ES-I3 (cell line): Measurements from ENCODE around the gene BCL2.

Experiments
- H3K36me3 ChIP-seq: 2 replicates; pipeline ENCODE4 v1.6.1; 2013; ENCODE audit warnings: mild to moderate bottlenecking, low read length, control low read depth, moderate library complexity; ENCODE audit not compliant: insufficient read depth
- H3K4me1 ChIP-seq: 2 replicates; pipeline ENCODE4 v1.6.1; 2013; ENCODE audit warnings: mild to moderate bottlenecking, control low read depth, low read length; ENCODE audit not compliant: insufficient read depth
- H3K9ac ChIP-seq: 2 replicates; pipeline ENCODE4 v1.6.1; 2013; ENCODE audit warnings: low read depth, mild to moderate bottlenecking, low read length, moderate library complexity
- H3K9me3 ChIP-seq: 2 replicates; pipeline ENCODE4 v1.6.1; 2013; ENCODE audit warnings: mild to moderate bottlenecking, low read length, moderate library complexity; ENCODE audit not compliant: control insufficient read depth, insufficient read depth

Gene BCL2

GRCh38 chr18:63318889-63319382 is 633 bp downstream of the BCL2 start:
- H3K36me3 ChIP-seq, result no peaks in the 10 kb centered on the region
- peak overlapping the region; percentile 76 for H3K9ac ChIP-seq
- H3K9me3 ChIP-seq, result no peaks in the 10 kb centered on the region
- H3K4me1 ChIP-seq, result peaks cover 4% of the 10 kb centered on the region

DNA sequence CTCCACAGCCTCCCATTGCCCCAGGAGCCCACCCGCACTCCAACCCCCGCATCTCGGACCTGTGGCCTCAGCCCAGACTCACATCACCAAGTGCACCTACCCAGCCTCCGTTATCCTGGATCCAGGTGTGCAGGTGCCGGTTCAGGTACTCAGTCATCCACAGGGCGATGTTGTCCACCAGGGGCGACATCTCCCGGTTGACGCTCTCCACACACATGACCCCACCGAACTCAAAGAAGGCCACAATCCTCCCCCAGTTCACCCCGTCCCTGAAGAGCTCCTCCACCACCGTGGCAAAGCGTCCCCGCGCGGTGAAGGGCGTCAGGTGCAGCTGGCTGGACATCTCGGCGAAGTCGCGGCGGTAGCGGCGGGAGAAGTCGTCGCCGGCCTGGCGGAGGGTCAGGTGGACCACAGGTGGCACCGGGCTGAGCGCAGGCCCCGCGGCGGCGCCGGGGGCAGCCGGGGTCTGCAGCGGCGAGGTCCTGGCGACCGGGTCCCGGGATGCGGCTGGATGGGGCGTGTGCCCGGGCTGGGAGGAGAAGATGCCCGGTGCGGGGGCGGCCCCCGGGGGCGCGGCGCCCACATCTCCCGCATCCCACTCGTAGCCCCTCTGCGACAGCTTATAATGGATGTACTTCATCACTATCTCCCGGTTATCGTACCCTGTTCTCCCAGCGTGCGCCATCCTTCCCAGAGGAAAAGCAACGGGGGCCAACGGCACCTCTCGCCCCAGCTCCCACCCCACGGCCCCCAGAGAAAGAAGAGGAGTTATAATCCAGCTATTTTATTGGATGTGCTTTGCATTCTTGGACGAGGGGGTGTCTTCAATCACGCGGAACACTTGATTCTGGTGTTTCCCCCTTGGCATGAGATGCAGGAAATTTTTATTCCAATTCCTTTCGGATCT is 1.3 kb downstream of the BCL2 start:
- Histone ChIP-seq H3K9ac (peak overlapping the region; percentile 76; the same call in 1 of the 2 replicates), H3K36me3 (no peaks in the 10 kb centered on the region), H3K9me3 (no peaks in the 10 kb centered on the region), H3K4me1 (peaks cover 4% of the 10 kb centered on the region)

DNA sequence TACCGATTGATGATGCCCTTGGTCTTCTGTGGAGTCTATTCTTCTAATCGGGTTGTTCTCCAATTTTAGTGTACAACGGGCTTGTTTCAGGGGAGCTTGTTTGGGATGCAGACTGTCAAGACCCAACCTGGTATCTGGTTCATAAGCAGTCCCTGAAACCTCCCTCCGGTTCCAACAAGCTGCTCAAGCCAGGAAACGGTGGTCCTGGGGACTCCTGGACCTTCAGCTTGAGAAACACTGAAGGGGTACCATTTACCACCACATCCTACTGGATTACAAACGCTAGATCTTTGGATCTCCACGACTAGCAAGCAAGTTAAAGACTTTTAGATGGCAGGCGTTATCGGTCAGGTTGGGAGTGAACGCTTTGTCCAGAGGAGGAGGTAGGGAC is 2.0 kb downstream of the BCL2 start:
- H3K9me3 ChIP-seq, result no peaks in the 10 kb centered on the region
- H3K36me3 ChIP-seq, result no peaks in the 10 kb centered on the region
- peak overlapping the region; percentile 76; the same call in 1 of the 2 replicates for H3K9ac ChIP-seq
- H3K4me1 ChIP-seq, result no peaks in the 10 kb centered on the region

- Histone ChIP-seq H3K9ac (no peak overlapping the region), H3K4me1 (no peaks in the 10 kb centered on the region)
Observed at GRCh38 chr18:63316612-63317555, 2.7 kb downstream of the BCL2 start.

GRCh38 chr18:63315876-63316275 is 3.7 kb downstream of the BCL2 start:
- no peaks in the 10 kb centered on the region for H3K36me3 ChIP-seq
- H3K9ac ChIP-seq, result no peak overlapping the region
- H3K9me3 ChIP-seq, result no peaks in the 10 kb centered on the region
- H3K4me1 ChIP-seq, result no peaks in the 10 kb centered on the region

More at GRCh38 chr18:63316612-63317555, 2.7 kb downstream of the BCL2 start:
- no peaks in the 10 kb centered on the region for H3K9me3 ChIP-seq
- H3K36me3 ChIP-seq, result no peaks in the 10 kb centered on the region

DNA sequence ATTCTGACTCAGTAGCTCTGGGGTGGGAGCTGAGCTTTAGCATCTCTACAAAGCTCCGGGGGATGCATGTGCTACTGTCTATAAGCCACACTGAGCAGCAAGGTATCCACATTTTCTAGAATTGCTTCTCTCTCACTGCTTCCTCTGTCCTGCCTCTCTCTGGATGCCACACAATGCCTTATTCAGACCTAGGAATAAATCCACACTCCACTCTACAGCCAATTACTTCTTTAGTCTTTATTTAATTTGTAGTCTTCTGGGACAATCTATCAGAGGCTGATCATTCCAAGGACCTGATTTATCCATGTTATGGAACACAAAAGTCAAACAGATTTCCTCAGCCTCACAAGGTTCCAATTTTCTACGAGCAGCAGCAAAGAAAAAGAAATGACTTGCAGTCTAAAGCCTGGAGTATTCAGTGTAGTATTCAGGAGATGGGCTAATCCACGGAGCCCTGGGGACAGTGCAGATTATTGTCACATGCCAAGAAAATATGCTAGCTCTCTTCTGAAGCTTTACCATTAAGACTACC is 4.4 kb downstream of the BCL2 start:
- Histone ChIP-seq H3K36me3 (no peaks in the 10 kb centered on the region), H3K9ac (no peak overlapping the region), H3K9me3 (no peaks in the 10 kb centered on the region), H3K4me1 (no peaks in the 10 kb centered on the region)

- Histone ChIP-seq H3K9me3 (no peaks in the 10 kb centered on the region), H3K36me3 (no peaks in the 10 kb centered on the region), H3K9ac (no peak overlapping the region), H3K4me1 (no peaks in the 10 kb centered on the region)
Observed at GRCh38 chr18:63314062-63314790, 5.3 kb downstream of the BCL2 start.

DNA sequence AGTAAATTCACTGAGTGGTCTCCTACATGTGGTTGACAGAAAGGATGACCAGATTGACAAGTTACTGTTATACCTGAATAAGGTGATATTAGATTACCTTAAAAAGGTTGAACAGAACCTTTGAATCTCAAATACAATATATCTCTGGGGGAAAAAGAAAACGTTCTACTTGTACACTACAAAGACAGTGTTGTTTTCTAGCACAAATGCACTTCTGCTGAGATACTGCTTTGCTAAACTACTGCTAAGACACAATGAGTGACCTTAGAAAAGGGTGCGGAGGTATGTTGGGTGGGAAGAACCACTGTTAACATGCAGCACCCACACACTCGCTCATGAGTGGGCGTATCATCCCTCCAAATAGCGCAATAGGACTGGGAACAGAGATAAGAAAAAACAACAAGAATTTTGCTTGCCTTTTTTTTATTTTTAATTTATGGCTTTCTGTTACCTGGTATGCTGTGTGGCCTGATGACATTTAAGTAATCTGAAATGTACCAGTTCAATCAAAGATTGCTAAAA is 6.1 kb downstream of the BCL2 start:
- Histone ChIP-seq H3K9me3 (no peaks in the 10 kb centered on the region), H3K36me3 (no peaks in the 10 kb centered on the region), H3K4me1 (no peaks in the 10 kb centered on the region), H3K9ac (no peak overlapping the region)

DNA sequence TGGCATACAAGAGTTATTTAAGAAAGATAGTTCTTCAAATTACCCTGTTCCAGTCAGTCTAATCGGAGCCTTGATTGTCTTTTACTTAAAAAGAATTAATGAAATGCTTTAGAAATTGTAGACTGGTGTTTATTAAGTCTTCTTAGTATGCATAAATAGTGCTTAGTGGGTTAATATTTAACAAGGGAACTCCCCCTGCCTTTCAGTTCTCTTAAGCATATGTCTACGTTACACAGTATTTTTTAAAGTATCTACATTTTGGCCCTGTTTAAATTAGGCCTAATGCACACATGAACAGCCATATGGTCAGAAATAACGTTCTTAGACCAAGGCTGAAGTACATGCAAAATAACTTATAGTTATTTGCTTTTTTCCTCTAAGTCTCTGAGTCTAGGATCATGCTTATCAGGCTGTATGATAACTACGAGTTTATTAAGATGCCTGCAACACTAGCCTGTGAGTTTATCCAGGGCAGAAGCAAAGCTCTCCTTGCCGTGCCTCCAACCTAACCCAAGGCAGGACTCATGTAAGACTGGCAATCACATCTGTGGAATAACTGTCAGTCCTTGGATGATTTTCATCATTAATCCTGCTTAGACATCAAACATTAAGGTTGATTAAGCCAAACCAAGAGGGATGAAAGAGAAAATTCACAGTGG is 6.7 kb downstream of the BCL2 start:
- Histone ChIP-seq H3K9me3 (no peaks in the 10 kb centered on the region), H3K9ac (no peak overlapping the region), H3K36me3 (no peaks in the 10 kb centered on the region), H3K4me1 (no peaks in the 10 kb centered on the region)

- no peak overlapping the region for H3K9ac ChIP-seq
- H3K9me3 ChIP-seq, result no peaks in the 10 kb centered on the region
- no peaks in the 10 kb centered on the region for H3K36me3 ChIP-seq
- H3K4me1 ChIP-seq, result no peaks in the 10 kb centered on the region
Observed at GRCh38 chr18:63312019-63312409, 7.6 kb downstream of the BCL2 start.

- no peaks in the 10 kb centered on the region for H3K4me1 ChIP-seq
- no peak overlapping the region for H3K9ac ChIP-seq
- no peaks in the 10 kb centered on the region for H3K36me3 ChIP-seq
Observed at GRCh38 chr18:63311118-63312018, 8.2 kb downstream of the BCL2 start.

DNA sequence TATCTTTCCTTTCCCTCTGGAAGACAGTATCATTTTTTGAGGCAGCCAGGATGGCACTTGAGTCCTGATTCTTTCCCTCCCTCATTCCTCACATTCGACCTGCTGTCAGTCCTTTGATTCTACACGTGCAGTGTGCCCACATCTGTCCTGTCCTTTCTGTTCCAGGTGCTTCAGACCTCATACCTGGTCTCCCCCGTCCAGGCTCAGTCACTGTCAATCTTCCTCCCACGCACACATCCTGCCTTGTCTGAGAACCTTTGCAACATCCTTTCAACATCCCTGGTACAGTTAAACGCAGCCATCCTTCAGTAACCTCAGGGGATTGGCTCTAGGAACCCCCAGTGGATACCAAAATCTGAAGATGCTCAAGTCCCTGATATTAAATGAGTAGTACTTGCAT is 10.1 kb downstream of the BCL2 start:
- H3K36me3 ChIP-seq, result no peaks in the 10 kb centered on the region
- no peaks in the 10 kb centered on the region for H3K4me1 ChIP-seq
- H3K9me3 ChIP-seq, result no peaks in the 10 kb centered on the region
- H3K9ac ChIP-seq, result no peak overlapping the region

More at GRCh38 chr18:63311118-63312018, 8.2 kb downstream of the BCL2 start:
- no peaks in the 10 kb centered on the region for H3K9me3 ChIP-seq
